ENCODE results near the gene DNAH8. TPM values are rescaled to one million over a fixed set of nuclear protein-coding genes. Genes with fewer than 3 reads are reported as not detected.
A peak's percentile ranks its signal among the peaks of the same experiment; 100 is the strongest.

DNAH8 gene
- total RNA-seq, 6 experiments from 2014 or later: not detected

DNA sequence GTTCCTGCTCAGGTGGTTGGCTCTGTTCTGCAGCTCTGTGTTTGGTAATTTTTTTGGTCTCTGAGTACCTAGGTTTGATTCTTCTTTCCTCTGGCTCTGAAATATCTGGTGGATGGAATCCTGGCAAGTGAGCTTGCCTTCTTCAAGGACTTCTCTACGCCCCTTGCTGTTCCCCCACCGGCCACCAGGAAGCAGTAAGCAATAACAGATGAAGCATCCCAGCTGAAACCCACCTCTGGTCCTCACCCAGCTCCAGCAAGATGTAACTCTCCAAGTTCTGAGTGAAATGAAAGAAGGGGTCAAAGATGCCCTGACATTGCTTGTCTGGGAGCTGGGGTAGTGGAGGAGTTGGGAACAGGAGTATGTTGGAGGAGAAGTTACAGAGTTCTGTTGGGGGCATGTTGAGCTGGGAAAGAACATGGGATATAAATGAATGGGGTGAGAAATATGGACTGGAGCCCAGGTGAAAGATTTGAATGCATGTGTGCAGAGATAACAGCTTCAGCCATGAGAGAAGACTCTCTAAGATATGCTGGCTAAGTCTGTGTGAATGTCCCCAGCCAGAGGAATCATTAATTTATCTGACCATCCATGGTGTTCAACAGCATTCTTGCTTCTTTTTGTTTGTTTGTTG is 282.1 kb downstream of the DNAH8 start:
- no peaks in the 10 kb centered on the region for H3K9me3 Mint-ChIP-seq

DNA sequence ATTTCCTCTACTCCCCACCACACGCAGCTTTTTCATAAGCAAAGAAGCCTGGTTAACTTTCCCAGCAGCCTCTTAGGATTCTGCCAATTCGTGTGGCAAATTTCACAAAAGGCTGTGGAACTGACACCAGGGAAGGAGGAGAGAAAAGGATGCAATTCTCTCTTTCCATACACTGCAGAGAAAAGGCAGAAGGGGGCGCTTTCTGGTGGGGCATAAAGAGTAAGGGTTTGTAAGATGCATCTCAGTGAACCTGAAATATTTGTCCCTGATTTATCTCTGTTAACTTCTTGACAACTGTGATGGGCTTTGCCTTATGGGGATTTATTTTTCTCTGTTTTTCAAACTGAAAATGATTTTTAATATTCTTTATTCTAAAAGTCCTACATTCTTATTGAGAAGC is 288.0 kb downstream of the DNAH8 start:
- no peak for DNase-seq
- TF ChIP-seq, protein P1, sequence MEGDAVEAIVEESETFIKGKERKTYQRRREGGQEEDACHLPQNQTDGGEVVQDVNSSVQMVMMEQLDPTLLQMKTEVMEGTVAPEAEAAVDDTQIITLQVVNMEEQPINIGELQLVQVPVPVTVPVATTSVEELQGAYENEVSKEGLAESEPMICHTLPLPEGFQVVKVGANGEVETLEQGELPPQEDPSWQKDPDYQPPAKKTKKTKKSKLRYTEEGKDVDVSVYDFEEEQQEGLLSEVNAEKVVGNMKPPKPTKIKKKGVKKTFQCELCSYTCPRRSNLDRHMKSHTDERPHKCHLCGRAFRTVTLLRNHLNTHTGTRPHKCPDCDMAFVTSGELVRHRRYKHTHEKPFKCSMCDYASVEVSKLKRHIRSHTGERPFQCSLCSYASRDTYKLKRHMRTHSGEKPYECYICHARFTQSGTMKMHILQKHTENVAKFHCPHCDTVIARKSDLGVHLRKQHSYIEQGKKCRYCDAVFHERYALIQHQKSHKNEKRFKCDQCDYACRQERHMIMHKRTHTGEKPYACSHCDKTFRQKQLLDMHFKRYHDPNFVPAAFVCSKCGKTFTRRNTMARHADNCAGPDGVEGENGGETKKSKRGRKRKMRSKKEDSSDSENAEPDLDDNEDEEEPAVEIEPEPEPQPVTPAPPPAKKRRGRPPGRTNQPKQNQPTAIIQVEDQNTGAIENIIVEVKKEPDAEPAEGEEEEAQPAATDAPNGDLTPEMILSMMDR (IDR thresholded peaks at IDR 0.05): no peak
- Mint-ChIP-seq H3K4me1 (ENCODE audit: low read depth) (no peaks in the 10 kb centered on the region), H3K27ac (no peak overlapping the region), H3K4me3 (no peak overlapping the region), H3K36me3 (ENCODE audit: low read depth) (no peaks in the 10 kb centered on the region), H3K9me3 (no peaks in the 10 kb centered on the region), H3K27me3 (ENCODE audit: insufficient read depth) (peaks cover 5% of the 10 kb centered on the region; the same call in 1 of the 2 replicates)

More for the DNA sequence above, 282.1 kb downstream of the DNAH8 start:
- TF ChIP-seq, protein P1 (IDR thresholded peaks at IDR 0.05): peak; percentile 59
- Mint-ChIP-seq H3K27ac (no peak overlapping the region), H3K4me1 (ENCODE audit: low read depth) (no peaks in the 10 kb centered on the region), H3K36me3 (ENCODE audit: low read depth) (no peaks in the 10 kb centered on the region), H3K27me3 (ENCODE audit: insufficient read depth) (peaks cover 3% of the 10 kb centered on the region; the same call in 1 of the 2 replicates), H3K4me3 (no peak overlapping the region)
- no peak for DNase-seq

DNA sequence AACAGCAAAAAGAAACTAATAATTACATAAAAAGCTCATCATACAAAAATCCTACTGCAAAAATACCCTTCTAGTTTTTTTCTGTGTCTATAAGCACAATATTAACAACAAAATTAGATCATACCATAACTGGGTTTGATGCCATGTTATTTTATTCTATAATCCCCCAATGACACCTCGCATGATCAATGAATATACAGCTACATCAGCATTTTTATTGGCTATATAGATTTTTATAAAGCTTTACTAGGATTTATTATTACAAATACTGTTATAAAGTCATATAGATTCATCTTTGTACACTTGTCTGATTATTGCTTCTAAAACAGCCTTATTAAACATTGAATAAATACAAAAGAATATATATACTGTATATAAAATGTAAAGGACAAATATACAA is 288.4 kb downstream of the DNAH8 start:
- no peaks in the 10 kb centered on the region for H3K9me3 Mint-ChIP-seq
- H3K36me3 Mint-ChIP-seq (ENCODE audit: low read depth): no peaks in the 10 kb centered on the region
- TF ChIP-seq, protein P1 (IDR thresholded peaks at IDR 0.05): no peak
- H3K27me3 Mint-ChIP-seq (ENCODE audit: insufficient read depth): peaks cover 5% of the 10 kb centered on the region; the same call in 1 of the 2 replicates
- no peak overlapping the region for H3K27ac Mint-ChIP-seq
- no peak overlapping the region for H3K4me3 Mint-ChIP-seq
- no peaks in the 10 kb centered on the region for H3K4me1 Mint-ChIP-seq (ENCODE audit: low read depth)
- no peak for DNase-seq

GRCh38 chr6:39004801-39005200 is 289.7 kb downstream of the DNAH8 start:
- no peak overlapping the region for H3K4me3 Mint-ChIP-seq
- H3K36me3 Mint-ChIP-seq (ENCODE audit: low read depth): no peaks in the 10 kb centered on the region
- TF ChIP-seq, protein P1 (IDR thresholded peaks at IDR 0.05): no peak
- H3K27ac Mint-ChIP-seq: no peak overlapping the region
- no peaks in the 10 kb centered on the region for H3K9me3 Mint-ChIP-seq
- DNase-seq: no peak
- no peaks in the 10 kb centered on the region for H3K4me1 Mint-ChIP-seq (ENCODE audit: low read depth)
- peaks cover 5% of the 10 kb centered on the region; the same call in 1 of the 2 replicates for H3K27me3 Mint-ChIP-seq (ENCODE audit: insufficient read depth)

- TF ChIP-seq, protein P1 (IDR thresholded peaks at IDR 0.05): no peak
- Mint-ChIP-seq H3K4me1 (ENCODE audit: low read depth) (no peaks in the 10 kb centered on the region), H3K9me3 (no peaks in the 10 kb centered on the region), H3K27ac (no peak overlapping the region), H3K27me3 (ENCODE audit: insufficient read depth) (peaks cover 5% of the 10 kb centered on the region; the same call in 1 of the 2 replicates), H3K4me3 (no peak overlapping the region), H3K36me3 (ENCODE audit: low read depth) (no peaks in the 10 kb centered on the region)
- DNase-seq: no peak
These were observed 290.7 kb downstream of the DNAH8 start for GRCh38 chr6:39005774-39006173.

All from HFFc6 (cell line).